HepG2 (cell line): Measurements from ENCODE around the gene MLXIPL. TPM values are rescaled to one million over a fixed set of nuclear protein-coding genes. Genes with fewer than 3 reads are reported as not detected.
A peak's percentile ranks its signal among the peaks of the same experiment; 100 is the strongest.

Source experiments
- BRCA1 ChIP-seq: sonication (generic); formaldehyde crosslinking; IDR thresholded peaks from 2 replicates; pipeline ENCODE4 v1.4.0; 2020; ENCODE audit warnings: missing genetic modification reagents
- FIP1L1 ChIP-seq: fragments of 200-400 bp; formaldehyde crosslinking; IDR thresholded peaks from 2 replicates; pipeline ENCODE4 v1.6.1; 2018; ENCODE audit warnings: low read depth, mild to moderate bottlenecking, low read length, moderate library complexity, borderline replicate concordance; ENCODE audit not compliant: insufficient read depth
- HDAC1 ChIP-seq: sonication (generic); formaldehyde crosslinking; IDR thresholded peaks from 2 replicates; pipeline ENCODE4 v1.5.1; 2020; ENCODE audit warnings: mild to moderate bottlenecking, missing genetic modification reagents
- HNF4A ChIP-seq: sonication (generic); formaldehyde crosslinking; IDR thresholded peaks from 2 replicates; pipeline ENCODE4 v1.4.0; 2020; ENCODE audit warnings: missing genetic modification reagents
- ISL2 ChIP-seq: sonication (generic); formaldehyde crosslinking; IDR thresholded peaks from 2 replicates; pipeline ENCODE4 v1.5.0; 2020; ENCODE audit warnings: missing genetic modification reagents
- KDM3A ChIP-seq: IDR thresholded peaks from 2 replicates; pipeline ENCODE4 v1.6.1; 2018; ENCODE audit warnings: low read depth, missing compliant biosample characterization
- NCOA1 ChIP-seq: sonication (generic); formaldehyde crosslinking; IDR thresholded peaks from 2 replicates; pipeline ENCODE4 v1.9.0; 2021; ENCODE audit warnings: missing genetic modification reagents
- POLR2AphosphoS2 ChIP-seq: IDR thresholded peaks from 2 replicates; pipeline ENCODE4 v1.6.1; 2011; ENCODE audit warnings: low read depth, low read length, improper control_type of control experiment
- RAD21 ChIP-seq: fragments of 450-650 bp; formaldehyde crosslinking; IDR thresholded peaks from 2 replicates; pipeline ENCODE4 v1.5.0; 2020; ENCODE audit warnings: mild to moderate bottlenecking
- SALL1 ChIP-seq: sonication (generic); formaldehyde crosslinking; IDR thresholded peaks from 2 replicates; pipeline ENCODE4 v1.8.0; 2022; ENCODE audit warnings: mild to moderate bottlenecking, missing genetic modification reagents
- SIN3A ChIP-seq: IDR thresholded peaks from 2 replicates; pipeline ENCODE4 v1.6.1; 2011; ENCODE audit warnings: low read depth, mild to moderate bottlenecking, control low read depth, low read length, borderline replicate concordance
- SMAD1 ChIP-seq: sonication (generic); formaldehyde crosslinking; IDR thresholded peaks from 2 replicates; pipeline ENCODE4 v1.4.0; 2020; ENCODE audit warnings: missing genetic modification reagents, low read depth, mild to moderate bottlenecking, borderline replicate concordance
- SP2 ChIP-seq: sonication (generic); formaldehyde crosslinking; IDR thresholded peaks from 2 replicates; pipeline ENCODE4 v1.5.1; 2020; ENCODE audit warnings: mild to moderate bottlenecking, missing genetic modification reagents
- SUZ12 ChIP-seq: fragments of 150-350 bp; IDR thresholded peaks from 2 replicates; pipeline ENCODE4 v1.6.1; 2014; ENCODE audit warnings: low read depth, low read length
- THAP8 ChIP-seq: sonication (generic); formaldehyde crosslinking; IDR thresholded peaks from 2 replicates; pipeline ENCODE4 v1.5.1; 2020; ENCODE audit warnings: missing genetic modification reagents, mild to moderate bottlenecking, borderline replicate concordance
- U2AF2 ChIP-seq: fragments of 200-400 bp; formaldehyde crosslinking; IDR thresholded peaks from 2 replicates; pipeline ENCODE4 v1.6.1; 2017; ENCODE audit warnings: low read depth, mild to moderate bottlenecking, low read length
- ZBTB26 ChIP-seq: IDR thresholded peaks from 2 replicates; pipeline ENCODE4 v1.6.1; 2016; ENCODE audit warnings: missing compliant biosample characterization, missing genetic modification reagents, borderline replicate concordance
- ZBTB42 ChIP-seq: sonication (generic); formaldehyde crosslinking; IDR thresholded peaks from 2 replicates; pipeline ENCODE4 v1.5.0; 2020; ENCODE audit warnings: mild to moderate bottlenecking, missing genetic modification reagents
- ZBTB49 ChIP-seq: sonication (generic); formaldehyde crosslinking; IDR thresholded peaks from 2 replicates; pipeline ENCODE4 v1.4.0; 2020; ENCODE audit warnings: missing genetic modification reagents, borderline replicate concordance
- ZNF331 ChIP-seq: sonication (generic); formaldehyde crosslinking; IDR thresholded peaks from 2 replicates; pipeline ENCODE4 v1.4.0; 2020; ENCODE audit warnings: missing genetic modification reagents
- ZNF468 ChIP-seq: sonication (generic); formaldehyde crosslinking; IDR thresholded peaks from 2 replicates; pipeline ENCODE4 v1.8.0; 2022; ENCODE audit warnings: mild to moderate bottlenecking, moderate library complexity, missing genetic modification reagents
- ZNF776 ChIP-seq: sonication (generic); formaldehyde crosslinking; IDR thresholded peaks from 2 replicates; pipeline ENCODE4 v1.4.0; 2020; ENCODE audit warnings: mild to moderate bottlenecking, missing genetic modification reagents
- ZNF784 ChIP-seq: sonication (generic); formaldehyde crosslinking; IDR thresholded peaks from 2 replicates; pipeline ENCODE4 v1.5.1; 2020; ENCODE audit warnings: missing genetic modification reagents, mild to moderate bottlenecking, borderline replicate concordance
- ZNF839 ChIP-seq: sonication (generic); formaldehyde crosslinking; IDR thresholded peaks from 2 replicates; pipeline ENCODE4 v1.4.0; 2020; ENCODE audit warnings: missing genetic modification reagents, mild to moderate bottlenecking, borderline replicate concordance
- ZSCAN21 ChIP-seq: sonication (generic); formaldehyde crosslinking; IDR thresholded peaks from 2 replicates; pipeline ENCODE4 v1.8.0; 2022; ENCODE audit warnings: mild to moderate bottlenecking, missing genetic modification reagents, moderate library complexity, borderline replicate concordance
- polyA plus RNA-seq, 8 experiments: library from polyadenylated mRNA; depleted of rRNA in 3 of 8; stranded (reverse) in 7 of 8; unstranded in 1 of 8; fragments of >200 nt; fragmentation: Illumina TruSeq in 4 of 8; extraction: Trizol in 4 of 8; gene quantifications; 2 replicates each; pipeline versions ENCODE4 v1.2.1 to v1.2.3, GENCODE V29; 2011 to 2016; ENCODE audit warnings: low read depth in 4 of 8, missing spikeins in 1 of 8, mixed read lengths in 1 of 8; ENCODE audit not compliant: insufficient read depth in 1 of 8
- total RNA-seq, 5 experiments: library from RNA; depleted of rRNA; stranded (reverse); fragments of >200 nt; fragmentation: Illumina TruSeq; extraction: Trizol; gene quantifications; 2 replicates each; pipeline ENCODE4 v1.2.3, GENCODE V29; 2016; ENCODE audit warnings: low read depth in 1 of 5

The MLXIPL gene
- total and polyA plus RNA-seq, 2 of the 13 experiments (the other 11 are each of a cell fraction or from before 2014, with no cell fraction given): 51.6 to 60.1 TPM

- TF ChIP-seq HNF4A (CRISPR knock-in tag): peak; percentile 97
- TF ChIP-seq KDM3A (CRISPR knock-in tag): peak; percentile 76
- no peak for TF ChIP-seq THAP8 (CRISPR knock-in tag)
- TF ChIP-seq RAD21: peak; percentile 3; the same call in 1 of the 2 replicates
- peak; percentile 38; the same call in 1 of the 2 replicates for TF ChIP-seq ZSCAN21 (CRISPR knock-in tag)
- no peak for TF ChIP-seq ZNF839 (CRISPR knock-in tag)
- no peak for TF ChIP-seq FIP1L1
- TF ChIP-seq ZNF784 (CRISPR knock-in tag): no peak; the same call in 1 of the 2 replicates
- no peak for TF ChIP-seq ZBTB49 (CRISPR knock-in tag)
- TF ChIP-seq ZNF468: no peak
- TF ChIP-seq POLR2AphosphoS2: no peak
- TF ChIP-seq SIN3A: peak; percentile 48; the same call in 1 of the 2 replicates
- TF ChIP-seq NCOA1 (CRISPR knock-in tag): peak; percentile 97
- peak; percentile 35; the same call in 1 of the 2 replicates for TF ChIP-seq ZNF331 (CRISPR knock-in tag)
- no peak for TF ChIP-seq BRCA1 (CRISPR knock-in tag)
- peak; percentile 91 for TF ChIP-seq SALL1 (CRISPR knock-in tag)
- no peak for TF ChIP-seq ZBTB26 (CRISPR knock-in tag)
- TF ChIP-seq SUZ12: no peak
- TF ChIP-seq U2AF2: no peak; the same call in 1 of the 2 replicates
- TF ChIP-seq ZNF776 (CRISPR knock-in tag): no peak
- peak; percentile 85; the same call in 1 of the 2 replicates for TF ChIP-seq HDAC1
- 0 out of 2 replicates have a peak, but pooled peaks have one; percentile 82 for TF ChIP-seq ZBTB42 (CRISPR knock-in tag)
- no peak; the same call in 1 of the 2 replicates for TF ChIP-seq ISL2 (CRISPR knock-in tag)
- peak; percentile 68; the same call in 1 of the 2 replicates for TF ChIP-seq SMAD1 (CRISPR knock-in tag)
- no peak for TF ChIP-seq SP2 (CRISPR knock-in tag)
These were observed 1.2 kb downstream of the MLXIPL start (continued) for GRCh38 chr7:73622909-73623797.
